ENCODE data around the gene PRKCH.

The PRKCH gene

DNA sequence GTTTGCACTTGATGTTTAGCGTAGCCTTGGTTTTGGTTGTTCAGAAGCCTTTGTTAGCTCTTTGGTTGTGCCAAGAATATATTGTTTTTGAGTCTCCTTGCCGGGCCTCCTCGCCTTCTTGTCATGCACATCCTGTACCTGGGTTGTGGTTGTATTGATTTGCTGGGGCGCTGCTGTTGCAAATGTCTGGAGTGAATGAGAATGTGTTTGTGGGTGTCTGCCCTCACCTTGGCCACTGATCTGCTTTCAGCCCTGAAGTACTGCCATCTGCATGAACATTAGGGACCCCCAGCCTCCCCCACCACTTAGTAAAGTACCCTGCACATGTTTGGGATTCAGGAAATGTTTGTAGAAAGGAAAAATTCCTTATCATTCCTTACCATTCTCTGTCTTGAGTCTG lies 16.5 kb downstream of the PRKCH start:
- Histone ChIP-seq H3K9me3 (replicated peaks in 1 of 2; ENCODE audit: control insufficient read depth in 2 of 2, insufficient read depth in 1 of 2, low read depth in 1 of 2, low read length in 2 of 2) (no peaks in the 10 kb centered on the region), H2AFZ (ENCODE audit: low read length) (no peak overlapping the region), H3K23ac (ENCODE audit: low read depth, low read length, poor library complexity) (no peak overlapping the region), H3K27me3 (ENCODE audit: control insufficient read depth in 3 of 3, insufficient read depth in 3 of 3, low read depth in 1 of 3, low read length in 3 of 3) (peaks cover 0 to 8% (median 0%) of the 10 kb centered on the region in 3 experiments), H3K27ac (replicated peaks; ENCODE audit: low read length) (no peak overlapping the region), H3K9ac (ENCODE audit: low read depth, low read length, poor library complexity) (no peak overlapping the region), H3K18ac (ENCODE audit: low read length) (no peak overlapping the region), H3K14ac (ENCODE audit: low read length) (no peak overlapping the region), H3K79me1 (ENCODE audit: low read depth, low read length) (no peaks in the 10 kb centered on the region), H4K8ac (ENCODE audit: low read depth, low read length) (no peak overlapping the region), H3K36me3 (replicated peaks in 1 of 2; ENCODE audit: control insufficient read depth in 2 of 2, insufficient read depth in 2 of 2, low read length in 2 of 2) (no peaks in the 10 kb centered on the region), H2BK120ac (ENCODE audit: low read depth, low read length) (no peak overlapping the region), H3K4ac (ENCODE audit: low read length) (no peak overlapping the region), H2AK5ac (ENCODE audit: low read depth, low read length) (no peak overlapping the region), H4K91ac (ENCODE audit: low read depth, low read length, poor library complexity) (no peak overlapping the region), H2BK12ac (ENCODE audit: low read length) (no peak overlapping the region), H3K4me2 (ENCODE audit: insufficient read depth, low read length, poor library complexity, severe bottlenecking) (no peak overlapping the region), H3K4me1 (ENCODE audit: control insufficient read depth in 2 of 2, insufficient read depth in 1 of 2, low read depth in 1 of 2, low read length in 2 of 2) (peaks cover 0 to 10% of the 10 kb centered on the region in 2 donors), H3K4me3 (ENCODE audit: low read length in 2 of 2) (no peak overlapping the region), H2BK5ac (ENCODE audit: low read length) (no peak overlapping the region), H2BK15ac (ENCODE audit: low read length) (no peak overlapping the region)
- WGBS, 2 donors (ENCODE audit: extremely low coverage in 2 of 2, insufficient read length in 2 of 2, insufficient replicate concordance in 1 of 2): no CpG with 5 or more reads among the region's 4 CpGs
- no peak for DNase-seq (ENCODE audit: low spot score)

DNA sequence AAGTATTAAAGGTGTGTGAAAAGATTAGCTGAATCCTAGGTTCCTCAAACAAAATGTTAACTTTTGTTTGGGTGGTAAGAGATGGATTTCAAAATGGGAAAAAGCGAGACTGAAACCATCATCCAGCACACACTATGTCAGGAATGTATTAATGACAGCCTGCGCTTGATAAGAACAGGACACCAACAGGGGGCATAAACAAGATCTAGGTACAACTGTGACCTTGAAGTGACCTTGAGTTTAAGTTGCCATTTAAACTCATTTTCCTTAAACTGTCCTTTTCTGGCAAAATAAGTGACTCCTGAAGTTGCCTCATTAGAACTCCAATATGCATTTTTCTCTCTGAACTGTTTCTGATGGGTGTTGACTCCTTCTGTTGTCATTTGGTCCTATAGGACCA lies 17.1 kb downstream of the PRKCH start:
- no peak overlapping the region for H4K91ac ChIP-seq (ENCODE audit: low read depth, low read length, poor library complexity)
- H3K18ac ChIP-seq (ENCODE audit: low read length): no peak overlapping the region
- H2BK12ac ChIP-seq (ENCODE audit: low read length): no peak overlapping the region
- H2AFZ ChIP-seq (ENCODE audit: low read length): no peak overlapping the region
- peaks cover 0 to 10% of the 10 kb centered on the region in 2 donors for H3K4me1 ChIP-seq (ENCODE audit: control insufficient read depth in 2 of 2, insufficient read depth in 1 of 2, low read depth in 1 of 2, low read length in 2 of 2)
- no peaks in the 10 kb centered on the region for H3K9me3 ChIP-seq (replicated peaks in 1 of 2; ENCODE audit: control insufficient read depth in 2 of 2, insufficient read depth in 1 of 2, low read depth in 1 of 2, low read length in 2 of 2)
- no peak overlapping the region for H2AK5ac ChIP-seq (ENCODE audit: low read depth, low read length)
- H3K27me3 ChIP-seq (ENCODE audit: control insufficient read depth in 3 of 3, insufficient read depth in 3 of 3, low read depth in 1 of 3, low read length in 3 of 3): peaks cover 0 to 8% (median 0%) of the 10 kb centered on the region in 3 experiments
- no peaks in the 10 kb centered on the region for H3K79me1 ChIP-seq (ENCODE audit: low read depth, low read length)
- DNase-seq (ENCODE audit: low spot score): no peak
- H3K4ac ChIP-seq (ENCODE audit: low read length): no peak overlapping the region
- H3K14ac ChIP-seq (ENCODE audit: low read length): no peak overlapping the region
- H3K36me3 ChIP-seq (replicated peaks in 1 of 2; ENCODE audit: control insufficient read depth in 2 of 2, insufficient read depth in 2 of 2, low read length in 2 of 2): no peaks in the 10 kb centered on the region
- no CpG with 5 or more reads among the region's 2 CpGs for WGBS, 2 donors (ENCODE audit: extremely low coverage in 2 of 2, insufficient read length in 2 of 2, insufficient replicate concordance in 1 of 2)
- H3K4me3 ChIP-seq (ENCODE audit: low read length in 2 of 2): no peak overlapping the region
- H2BK120ac ChIP-seq (ENCODE audit: low read depth, low read length): no peak overlapping the region
- no peak overlapping the region for H2BK15ac ChIP-seq (ENCODE audit: low read length)
- no peak overlapping the region for H4K8ac ChIP-seq (ENCODE audit: low read depth, low read length)
- no peak overlapping the region for H3K23ac ChIP-seq (ENCODE audit: low read depth, low read length, poor library complexity)
- H3K9ac ChIP-seq (ENCODE audit: low read depth, low read length, poor library complexity): no peak overlapping the region
- H3K4me2 ChIP-seq (ENCODE audit: insufficient read depth, low read length, poor library complexity, severe bottlenecking): no peak overlapping the region
- no peak overlapping the region for H3K27ac ChIP-seq (replicated peaks; ENCODE audit: low read length)
- no peak overlapping the region for H2BK5ac ChIP-seq (ENCODE audit: low read length)

DNA sequence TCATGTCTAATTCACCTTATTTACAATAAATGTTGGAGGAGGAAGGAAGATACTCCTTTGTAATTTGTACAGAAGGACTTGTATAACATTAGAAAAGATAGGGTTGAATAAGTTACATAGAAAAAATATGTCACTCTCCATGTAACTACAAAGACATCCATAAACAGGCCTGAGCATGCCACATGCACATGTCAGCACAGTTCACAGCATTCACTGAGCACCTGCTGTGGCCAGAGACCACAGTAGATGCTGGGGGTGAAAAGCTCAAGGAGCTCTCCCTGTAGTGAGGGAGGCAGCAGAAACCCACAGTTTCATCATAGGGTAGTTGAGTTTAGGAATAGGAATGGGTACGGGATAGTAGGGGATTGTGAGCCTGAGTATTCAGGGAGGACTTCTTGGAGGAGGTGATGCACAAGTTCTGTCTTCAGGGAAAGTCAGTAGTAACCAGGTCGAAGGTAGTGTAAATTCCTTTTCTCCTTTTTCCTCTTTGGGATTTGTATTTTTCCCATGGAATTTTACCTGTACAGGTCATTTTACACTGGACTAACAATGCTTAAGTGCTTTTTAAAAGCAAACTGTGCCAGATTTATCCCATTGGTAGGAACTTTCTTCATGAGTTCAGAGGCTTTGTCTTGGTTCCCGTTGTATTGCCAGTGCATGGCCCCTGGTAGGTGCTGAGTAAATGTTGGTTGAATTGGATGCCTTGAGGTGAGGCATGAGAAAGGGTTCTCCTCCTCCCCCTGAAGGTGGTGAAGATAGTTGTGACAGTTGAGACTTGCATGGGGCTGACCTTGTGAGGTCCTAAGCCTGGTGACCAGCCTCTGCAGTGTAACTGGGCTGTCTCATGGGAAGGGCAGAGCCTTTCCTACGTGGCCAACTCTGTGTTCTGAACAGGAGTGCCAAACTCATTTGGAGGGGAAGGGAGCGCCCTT lies 20.2 kb downstream of the PRKCH start:
- Histone ChIP-seq H3K18ac (ENCODE audit: low read length) (no peak overlapping the region), H3K9me3 (replicated peaks in 1 of 2; ENCODE audit: control insufficient read depth in 2 of 2, insufficient read depth in 1 of 2, low read depth in 1 of 2, low read length in 2 of 2) (no peaks in the 10 kb centered on the region), H2BK15ac (ENCODE audit: low read length) (no peak overlapping the region), H2AK5ac (ENCODE audit: low read depth, low read length) (no peak overlapping the region), H2BK5ac (ENCODE audit: low read length) (no peak overlapping the region), H3K9ac (ENCODE audit: low read depth, low read length, poor library complexity) (no peak overlapping the region), H3K23ac (ENCODE audit: low read depth, low read length, poor library complexity) (no peak overlapping the region), H3K4ac (ENCODE audit: low read length) (no peak overlapping the region), H2AFZ (ENCODE audit: low read length) (no peak overlapping the region), H2BK120ac (ENCODE audit: low read depth, low read length) (no peak overlapping the region), H3K14ac (ENCODE audit: low read length) (no peak overlapping the region), H4K8ac (ENCODE audit: low read depth, low read length) (no peak overlapping the region), H3K4me1 (ENCODE audit: control insufficient read depth in 2 of 2, insufficient read depth in 1 of 2, low read depth in 1 of 2, low read length in 2 of 2) (peaks cover 0 to 1% of the 10 kb centered on the region in 2 donors), H3K4me2 (ENCODE audit: insufficient read depth, low read length, poor library complexity, severe bottlenecking) (no peak overlapping the region), H3K27me3 (ENCODE audit: control insufficient read depth in 3 of 3, insufficient read depth in 3 of 3, low read depth in 1 of 3, low read length in 3 of 3) (no peaks in the 10 kb centered on the region), H2BK12ac (ENCODE audit: low read length) (no peak overlapping the region), H3K79me1 (ENCODE audit: low read depth, low read length) (no peaks in the 10 kb centered on the region), H4K91ac (ENCODE audit: low read depth, low read length, poor library complexity) (no peak overlapping the region), H3K4me3 (ENCODE audit: low read length in 2 of 2) (no peak overlapping the region), H3K36me3 (replicated peaks in 1 of 2; ENCODE audit: control insufficient read depth in 2 of 2, insufficient read depth in 2 of 2, low read length in 2 of 2) (no peaks in the 10 kb centered on the region), H3K27ac (replicated peaks; ENCODE audit: low read length) (no peak overlapping the region)
- WGBS, 2 donors (ENCODE audit: extremely low coverage in 2 of 2, insufficient read length in 2 of 2, insufficient replicate concordance in 1 of 2): 100% methylated on average over 1 of the region's 5 CpGs; no CpG with 5 or more reads in 1 of the 2 donors
- no peak for DNase-seq (ENCODE audit: low spot score)

GRCh38 chr14:61342486-61342885 lies 21.1 kb downstream of the PRKCH start:
- WGBS, 2 donors (ENCODE audit: extremely low coverage in 2 of 2, insufficient read length in 2 of 2, insufficient replicate concordance in 1 of 2): no CpG with 5 or more reads among the region's 5 CpGs
- Histone ChIP-seq H3K4me1 (ENCODE audit: control insufficient read depth in 2 of 2, insufficient read depth in 1 of 2, low read depth in 1 of 2, low read length in 2 of 2) (peaks cover 0 to 1% of the 10 kb centered on the region in 2 donors), H3K79me1 (ENCODE audit: low read depth, low read length) (no peaks in the 10 kb centered on the region), H3K18ac (ENCODE audit: low read length) (no peak overlapping the region), H2AFZ (ENCODE audit: low read length) (no peak overlapping the region), H2BK12ac (ENCODE audit: low read length) (no peak overlapping the region), H4K8ac (ENCODE audit: low read depth, low read length) (no peak overlapping the region), H3K4me3 (ENCODE audit: low read length in 2 of 2) (no peak overlapping the region), H3K27me3 (ENCODE audit: control insufficient read depth in 3 of 3, insufficient read depth in 3 of 3, low read depth in 1 of 3, low read length in 3 of 3) (no peaks in the 10 kb centered on the region), H2BK5ac (ENCODE audit: low read length) (no peak overlapping the region), H3K4me2 (ENCODE audit: insufficient read depth, low read length, poor library complexity, severe bottlenecking) (no peak overlapping the region), H3K36me3 (replicated peaks in 1 of 2; ENCODE audit: control insufficient read depth in 2 of 2, insufficient read depth in 2 of 2, low read length in 2 of 2) (no peaks in the 10 kb centered on the region), H3K27ac (replicated peaks; ENCODE audit: low read length) (no peak overlapping the region), H2BK15ac (ENCODE audit: low read length) (no peak overlapping the region), H3K23ac (ENCODE audit: low read depth, low read length, poor library complexity) (no peak overlapping the region), H3K14ac (ENCODE audit: low read length) (no peak overlapping the region), H4K91ac (ENCODE audit: low read depth, low read length, poor library complexity) (no peak overlapping the region), H2AK5ac (ENCODE audit: low read depth, low read length) (no peak overlapping the region), H3K9me3 (replicated peaks in 1 of 2; ENCODE audit: control insufficient read depth in 2 of 2, insufficient read depth in 1 of 2, low read depth in 1 of 2, low read length in 2 of 2) (no peaks in the 10 kb centered on the region), H3K4ac (ENCODE audit: low read length) (no peak overlapping the region), H3K9ac (ENCODE audit: low read depth, low read length, poor library complexity) (no peak overlapping the region), H2BK120ac (ENCODE audit: low read depth, low read length) (no peak overlapping the region)
- DNase-seq (ENCODE audit: low spot score): no peak

Measured in neuronal stem cell (in vitro differentiated cells).